Neural cell (in vitro differentiated cells): ENCODE results near the gene IYD. TPM values are rescaled to one million over a fixed set of nuclear protein-coding genes. Genes with fewer than 3 reads are reported as not detected.

Source experiments
- H2AFZ ChIP-seq: fragments of 200-600, 300-800 bp; sonication (generic), shearing (Covaris generic); 2 replicates; pipeline ENCODE4 v1.6.0; 2014; ENCODE audit warnings: low read depth, mild to moderate bottlenecking, antibody characterized with exemption, low read length, moderate library complexity
- H3F3A ChIP-seq: fragments of 200-600 bp; shearing (Covaris generic); 2 replicates; pipeline ENCODE4 v1.6.1; 2016; ENCODE audit warnings: mild to moderate bottlenecking, moderate library complexity, mixed read lengths, antibody characterized with exemption, low read length; ENCODE audit not compliant: insufficient read depth, poor library complexity, severe bottlenecking
- H3K27ac ChIP-seq: fragments of 200-600, 300-800 bp; sonication (generic), shearing (Covaris generic); 2 replicates; pipeline ENCODE4 v1.5.1; 2014; ENCODE audit warnings: mild to moderate bottlenecking, low read length, moderate library complexity
- H3K27me3 ChIP-seq: fragments of 300-800, 200-600 bp; sonication (generic), shearing (Covaris generic); 2 replicates; pipeline ENCODE4 v1.6.0; 2014; ENCODE audit warnings: mild to moderate bottlenecking, low read depth, low read length, moderate library complexity; ENCODE audit not compliant: insufficient read depth
- H3K36me3 ChIP-seq: fragments of 300-800, 200-600 bp; sonication (generic), shearing (Covaris generic); 2 replicates; pipeline ENCODE4 v1.5.1; 2014; ENCODE audit warnings: mild to moderate bottlenecking, antibody characterized with exemption, low read length, moderate library complexity; ENCODE audit not compliant: insufficient read depth
- H3K4me2 ChIP-seq: fragments of 300-800, 200-600 bp; sonication (generic), shearing (Covaris generic); 2 replicates; pipeline ENCODE4 v1.6.0; 2014; ENCODE audit warnings: mild to moderate bottlenecking, low read length
- H3K4me3 ChIP-seq: fragments of 300-800, 200-600 bp; sonication (generic), shearing (Covaris generic); 2 replicates; pipeline ENCODE4 v1.5.1; 2014; ENCODE audit warnings: mild to moderate bottlenecking, low read length, moderate library complexity
- H3K79me2 ChIP-seq: fragments of 200-600 bp; shearing (Covaris generic); replicated peaks from 2 replicates; pipeline ENCODE4 v1.6.0; 2014; ENCODE audit warnings: mild to moderate bottlenecking, low read length, moderate library complexity; ENCODE audit not compliant: insufficient read depth
- H3K9ac ChIP-seq: fragments of 300-800, 200-600 bp; sonication (generic), shearing (Covaris generic); 2 replicates; pipeline ENCODE4 v1.6.1; 2016; ENCODE audit warnings: mild to moderate bottlenecking, low read length, mixed read lengths
- H3K9me2 ChIP-seq: fragments of 200-600 bp; shearing (Covaris generic); 2 replicates; pipeline ENCODE4 v1.6.1; 2016; ENCODE audit warnings: mild to moderate bottlenecking, low read length, mixed read lengths; ENCODE audit not compliant: insufficient read depth
- H3K9me3 ChIP-seq: fragments of 200-600, 300-800 bp; sonication (generic), shearing (Covaris generic); 2 replicates; pipeline ENCODE4 v1.6.1; 2016; ENCODE audit warnings: mild to moderate bottlenecking, mixed run types, low read length, moderate library complexity, mixed read lengths
- H4K20me1 ChIP-seq: fragments of 200-600 bp; shearing (Covaris generic); 2 replicates; pipeline ENCODE4 v1.6.1; 2016; ENCODE audit warnings: mild to moderate bottlenecking, mixed run types; ENCODE audit not compliant: insufficient read depth
- EP300 ChIP-seq: fragments of 450-650 bp; conservative IDR thresholded peaks from 2 replicates; pipeline ENCODE4 v1.6.1; 2014; ENCODE audit warnings: antibody characterized with exemption, mild to moderate bottlenecking, moderate library complexity; ENCODE audit not compliant: poor library complexity, severe bottlenecking
- EZH2 ChIP-seq: fragments of 200-600, 300-800 bp; shearing (Covaris generic), sonication (generic); IDR thresholded peaks from 2 replicates; pipeline ENCODE4 v1.6.1; 2014; ENCODE audit warnings: antibody characterized with exemption, low read length, borderline replicate concordance, mild to moderate bottlenecking; ENCODE audit not compliant: insufficient read depth, poor library complexity, severe bottlenecking
- MXI1 ChIP-seq: fragments of 450-650 bp; conservative IDR thresholded peaks from 2 replicates; pipeline ENCODE4 v1.6.1; 2014; ENCODE audit warnings: antibody characterized with exemption, mild to moderate bottlenecking; ENCODE audit not compliant: poor library complexity, severe bottlenecking
- POLR2AphosphoS5 ChIP-seq: IDR thresholded peaks from 2 replicates; pipeline ENCODE4 v1.6.1; 2012
- RAD21 ChIP-seq: fragments of 450-650 bp; conservative IDR thresholded peaks from 2 replicates; pipeline ENCODE4 v1.6.1; 2014; ENCODE audit warnings: antibody characterized with exemption, mild to moderate bottlenecking, moderate library complexity
- SMC3 ChIP-seq: fragments of 450-650 bp; conservative IDR thresholded peaks from 2 replicates; pipeline ENCODE4 v1.6.1; 2014; ENCODE audit warnings: antibody characterized with exemption, mild to moderate bottlenecking, moderate library complexity; ENCODE audit not compliant: poor library complexity
- TAF1 ChIP-seq: IDR thresholded peaks from 2 replicates; pipeline ENCODE4 v1.6.1; 2012; ENCODE audit warnings: low read depth
- polyA plus RNA-seq: library from polyadenylated mRNA; depleted of rRNA; stranded (reverse); fragments of >200 nt; gene quantifications from 2 replicates; pipeline ENCODE4 v1.2.3, GENCODE V29; 2014
- TF ChIP-seq, protein P1 (sequence below): IDR thresholded peaks from 2 replicates; pipeline ENCODE4 v1.6.1; 2012; ENCODE audit warnings: borderline replicate concordance
- TF ChIP-seq, protein P2 (sequence below): fragments of 450-650 bp; IDR thresholded peaks from 2 replicates; pipeline ENCODE4 v1.5.1; 2014; ENCODE audit warnings: antibody characterized with exemption, mild to moderate bottlenecking, moderate library complexity; ENCODE audit not compliant: poor library complexity, severe bottlenecking

The IYD gene
- polyA plus RNA-seq, 1 donor from 2014 or later, result not detected

DNA sequence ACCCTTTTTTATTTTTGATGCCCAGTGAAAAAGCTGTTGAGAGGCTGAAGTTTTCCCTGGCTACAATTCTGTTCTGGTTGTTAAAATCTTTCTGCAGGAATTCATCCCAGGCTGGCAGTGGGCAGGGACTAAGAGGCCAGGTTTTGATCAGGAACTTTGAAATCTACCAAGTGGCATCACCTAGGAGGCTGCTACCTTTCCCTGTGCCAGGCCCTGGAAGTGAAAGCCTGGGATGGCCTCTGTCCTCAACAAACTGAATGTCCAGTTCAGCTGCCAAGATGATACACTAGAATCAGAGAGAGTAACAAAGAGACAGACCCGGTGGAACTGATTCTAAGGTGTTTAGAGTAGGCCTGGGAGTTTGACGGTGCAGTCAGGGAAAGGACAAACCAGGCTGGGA lies 596 bp downstream of the IYD start:
- H3F3A ChIP-seq, result no peaks in the 10 kb centered on the region
- H2AFZ ChIP-seq, result no peak overlapping the region

DNA sequence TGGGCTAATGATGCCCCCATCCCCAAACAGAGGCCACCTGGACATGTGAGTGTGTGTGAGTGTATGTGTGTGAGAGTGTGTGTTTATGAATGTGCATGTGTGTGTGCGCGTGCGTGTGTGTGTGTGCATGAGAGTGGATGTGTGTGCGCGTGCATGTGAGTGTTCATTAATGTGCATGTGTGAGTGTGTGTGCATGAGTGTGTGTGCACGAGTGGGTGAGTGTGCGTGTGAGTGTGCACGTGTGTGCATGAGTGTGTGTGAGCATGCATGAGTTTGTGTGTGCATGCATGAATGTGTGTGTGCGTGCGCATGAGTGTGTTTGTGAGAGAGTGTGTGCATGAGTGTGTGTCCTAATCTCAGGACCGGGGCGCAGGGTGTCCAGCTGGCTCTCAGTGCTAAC lies 1.3 kb downstream of the IYD start:
- Histone ChIP-seq H3K4me3 (no peak overlapping the region), H3K27me3 (no peaks in the 10 kb centered on the region)

More for the DNA sequence above, 596 bp downstream of the IYD start:
- Histone ChIP-seq H3K9ac (no peak overlapping the region), H3K9me3 (no peaks in the 10 kb centered on the region), H3K4me2 (no peak overlapping the region), H3K27ac (no peak overlapping the region), H3K36me3 (no peaks in the 10 kb centered on the region), H3K9me2 (no peaks in the 10 kb centered on the region), H4K20me1 (no peaks in the 10 kb centered on the region), H3K79me2 (no peaks in the 10 kb centered on the region), H3K4me3 (no peak overlapping the region), H3K27me3 (no peaks in the 10 kb centered on the region)
- TF ChIP-seq EP300 (no peak), MXI1 (no peak), TAF1 (no peak), RAD21 (no peak), POLR2AphosphoS5 (no peak), EZH2 (no peak), SMC3 (no peak)
- TF ChIP-seq, protein P1, sequence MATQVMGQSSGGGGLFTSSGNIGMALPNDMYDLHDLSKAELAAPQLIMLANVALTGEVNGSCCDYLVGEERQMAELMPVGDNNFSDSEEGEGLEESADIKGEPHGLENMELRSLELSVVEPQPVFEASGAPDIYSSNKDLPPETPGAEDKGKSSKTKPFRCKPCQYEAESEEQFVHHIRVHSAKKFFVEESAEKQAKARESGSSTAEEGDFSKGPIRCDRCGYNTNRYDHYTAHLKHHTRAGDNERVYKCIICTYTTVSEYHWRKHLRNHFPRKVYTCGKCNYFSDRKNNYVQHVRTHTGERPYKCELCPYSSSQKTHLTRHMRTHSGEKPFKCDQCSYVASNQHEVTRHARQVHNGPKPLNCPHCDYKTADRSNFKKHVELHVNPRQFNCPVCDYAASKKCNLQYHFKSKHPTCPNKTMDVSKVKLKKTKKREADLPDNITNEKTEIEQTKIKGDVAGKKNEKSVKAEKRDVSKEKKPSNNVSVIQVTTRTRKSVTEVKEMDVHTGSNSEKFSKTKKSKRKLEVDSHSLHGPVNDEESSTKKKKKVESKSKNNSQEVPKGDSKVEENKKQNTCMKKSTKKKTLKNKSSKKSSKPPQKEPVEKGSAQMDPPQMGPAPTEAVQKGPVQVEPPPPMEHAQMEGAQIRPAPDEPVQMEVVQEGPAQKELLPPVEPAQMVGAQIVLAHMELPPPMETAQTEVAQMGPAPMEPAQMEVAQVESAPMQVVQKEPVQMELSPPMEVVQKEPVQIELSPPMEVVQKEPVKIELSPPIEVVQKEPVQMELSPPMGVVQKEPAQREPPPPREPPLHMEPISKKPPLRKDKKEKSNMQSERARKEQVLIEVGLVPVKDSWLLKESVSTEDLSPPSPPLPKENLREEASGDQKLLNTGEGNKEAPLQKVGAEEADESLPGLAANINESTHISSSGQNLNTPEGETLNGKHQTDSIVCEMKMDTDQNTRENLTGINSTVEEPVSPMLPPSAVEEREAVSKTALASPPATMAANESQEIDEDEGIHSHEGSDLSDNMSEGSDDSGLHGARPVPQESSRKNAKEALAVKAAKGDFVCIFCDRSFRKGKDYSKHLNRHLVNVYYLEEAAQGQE, result no peak
- TF ChIP-seq, protein P2, sequence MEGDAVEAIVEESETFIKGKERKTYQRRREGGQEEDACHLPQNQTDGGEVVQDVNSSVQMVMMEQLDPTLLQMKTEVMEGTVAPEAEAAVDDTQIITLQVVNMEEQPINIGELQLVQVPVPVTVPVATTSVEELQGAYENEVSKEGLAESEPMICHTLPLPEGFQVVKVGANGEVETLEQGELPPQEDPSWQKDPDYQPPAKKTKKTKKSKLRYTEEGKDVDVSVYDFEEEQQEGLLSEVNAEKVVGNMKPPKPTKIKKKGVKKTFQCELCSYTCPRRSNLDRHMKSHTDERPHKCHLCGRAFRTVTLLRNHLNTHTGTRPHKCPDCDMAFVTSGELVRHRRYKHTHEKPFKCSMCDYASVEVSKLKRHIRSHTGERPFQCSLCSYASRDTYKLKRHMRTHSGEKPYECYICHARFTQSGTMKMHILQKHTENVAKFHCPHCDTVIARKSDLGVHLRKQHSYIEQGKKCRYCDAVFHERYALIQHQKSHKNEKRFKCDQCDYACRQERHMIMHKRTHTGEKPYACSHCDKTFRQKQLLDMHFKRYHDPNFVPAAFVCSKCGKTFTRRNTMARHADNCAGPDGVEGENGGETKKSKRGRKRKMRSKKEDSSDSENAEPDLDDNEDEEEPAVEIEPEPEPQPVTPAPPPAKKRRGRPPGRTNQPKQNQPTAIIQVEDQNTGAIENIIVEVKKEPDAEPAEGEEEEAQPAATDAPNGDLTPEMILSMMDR, result no peak

More for the DNA sequence above, 1.3 kb downstream of the IYD start:
- H3K9me2 ChIP-seq, result no peaks in the 10 kb centered on the region
- H3K9ac ChIP-seq, result no peak overlapping the region
- no peaks in the 10 kb centered on the region for H3K79me2 ChIP-seq
- H2AFZ ChIP-seq, result no peak overlapping the region
- no peaks in the 10 kb centered on the region for H3K36me3 ChIP-seq
- H3K4me2 ChIP-seq, result no peak overlapping the region
- H3K9me3 ChIP-seq, result no peaks in the 10 kb centered on the region
- no peaks in the 10 kb centered on the region for H3F3A ChIP-seq
- no peak overlapping the region for H3K27ac ChIP-seq
- H4K20me1 ChIP-seq, result no peaks in the 10 kb centered on the region
- TF ChIP-seq POLR2AphosphoS5, result no peak
- no peak for TF ChIP-seq SMC3
- TF ChIP-seq MXI1, result no peak
- TF ChIP-seq, protein P1, result no peak
